ENCODE data around the gene SLC38A3.
"Not testable (repeated sequence)": the region's sequence is repeated elsewhere in the genome, so short reads cannot be mapped to it uniquely, and the experiment has no call there.

The SLC38A3 gene

DNA sequence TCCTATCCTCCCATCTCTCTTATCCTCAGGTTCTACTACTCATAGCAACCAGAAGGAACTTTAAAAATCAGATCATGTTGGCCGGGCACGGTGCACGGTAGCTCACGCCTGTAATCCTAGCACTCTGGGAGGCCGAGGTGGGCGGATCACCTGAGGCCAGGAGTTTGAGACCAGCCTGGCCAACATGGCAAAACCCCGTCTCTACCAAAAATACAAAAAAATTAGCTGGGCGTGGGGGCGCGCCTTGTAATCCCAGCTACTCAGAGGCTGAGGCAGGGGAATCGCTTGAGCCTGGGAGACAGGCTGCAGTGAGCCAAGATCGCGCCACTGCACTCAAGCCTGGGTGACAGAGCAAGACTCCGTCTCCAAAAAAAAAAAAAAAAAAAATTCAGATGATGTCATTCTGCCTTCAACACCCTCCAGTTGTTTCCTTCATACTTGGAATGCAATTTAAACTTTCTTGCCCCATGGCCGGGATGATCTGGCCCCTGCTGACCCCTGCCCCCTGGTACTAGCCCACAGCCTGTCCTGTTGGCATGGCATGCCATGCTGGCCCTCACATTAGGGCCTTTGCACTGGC lies 23.2 kb downstream of the SLC38A3 start:
- DNase-seq; intact Hi-C loops (cut with DNase I): not testable (repeated sequence)

DNA sequence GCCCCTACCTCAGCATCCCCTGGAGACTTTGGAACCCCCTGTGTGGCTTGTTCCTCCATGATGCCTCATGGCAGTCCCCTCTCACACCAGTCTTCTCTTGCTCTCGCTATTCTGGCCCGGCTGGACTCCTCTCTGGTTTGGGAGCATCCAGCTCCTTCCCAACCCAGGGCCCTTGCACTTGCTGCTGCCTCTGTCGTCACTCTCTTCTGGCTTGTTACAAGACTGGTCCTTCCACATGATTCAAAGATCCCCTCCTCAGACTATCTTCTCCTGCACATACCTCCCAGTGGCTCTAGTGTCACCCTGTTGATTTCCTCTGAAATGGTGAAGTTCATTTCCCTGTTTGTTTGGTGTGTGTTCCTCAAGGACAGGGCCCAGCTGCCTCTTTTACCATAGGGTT lies 24.4 kb downstream of the SLC38A3 start:
- intact Hi-C loops (cut with DNase I), result no loop called here
- no peak for DNase-seq

DNA sequence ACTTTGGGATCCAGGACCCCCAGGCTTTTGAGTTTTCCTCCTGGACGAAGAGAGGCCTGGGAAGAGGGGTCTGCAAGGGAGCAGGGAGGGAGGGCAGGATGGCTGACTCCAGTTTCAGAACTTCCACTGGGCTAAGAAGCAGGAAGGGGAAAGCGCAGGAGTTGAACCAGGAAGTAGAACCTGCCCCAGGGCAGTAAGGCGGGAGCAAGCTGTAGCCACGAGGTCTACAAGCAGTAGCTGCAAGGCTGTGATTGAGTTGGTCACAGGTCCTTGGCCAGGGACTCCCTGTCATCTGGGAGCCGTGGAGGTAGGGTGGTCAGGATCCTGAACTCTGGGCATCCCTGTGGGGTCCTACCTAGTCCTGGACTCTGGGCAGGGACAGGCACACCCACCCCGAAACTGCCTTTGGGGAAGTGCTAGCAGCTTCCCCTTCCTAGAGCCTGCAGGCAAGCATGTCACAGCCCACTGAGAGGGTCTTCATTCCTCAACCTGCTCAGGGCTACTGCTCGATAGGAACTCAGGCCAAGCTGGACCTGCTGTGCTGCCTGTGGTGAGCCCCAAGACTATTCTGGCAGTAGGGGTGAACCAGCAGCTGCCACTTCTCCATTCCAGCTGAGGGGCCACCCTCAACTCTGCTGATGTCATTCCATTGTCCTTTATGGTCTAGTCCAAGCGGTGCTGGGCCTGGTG lies 25.2 kb downstream of the SLC38A3 start:
- intact Hi-C loops (cut with DNase I), result no loop called here
- DNase-seq, result no peak

DNA sequence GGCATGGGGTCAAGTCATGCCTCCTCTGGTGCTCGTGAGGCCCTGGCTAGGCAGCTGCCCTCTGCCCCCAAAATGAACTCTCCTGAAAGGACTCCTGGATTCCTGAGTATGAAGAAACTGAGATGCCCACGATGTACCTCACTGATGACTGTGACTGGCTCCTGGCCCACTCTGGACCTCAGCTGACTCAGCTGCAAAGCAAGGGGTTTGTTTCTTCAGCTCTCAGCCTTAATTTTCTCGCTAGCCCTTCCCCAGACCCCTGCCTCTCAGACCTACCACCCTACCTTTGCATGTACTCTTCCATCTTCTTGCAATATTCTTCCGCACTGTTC lies 25.7 kb downstream of the SLC38A3 start:
- intact Hi-C loops (cut with DNase I), result no loop called here
- DNase-seq, result no peak

DNA sequence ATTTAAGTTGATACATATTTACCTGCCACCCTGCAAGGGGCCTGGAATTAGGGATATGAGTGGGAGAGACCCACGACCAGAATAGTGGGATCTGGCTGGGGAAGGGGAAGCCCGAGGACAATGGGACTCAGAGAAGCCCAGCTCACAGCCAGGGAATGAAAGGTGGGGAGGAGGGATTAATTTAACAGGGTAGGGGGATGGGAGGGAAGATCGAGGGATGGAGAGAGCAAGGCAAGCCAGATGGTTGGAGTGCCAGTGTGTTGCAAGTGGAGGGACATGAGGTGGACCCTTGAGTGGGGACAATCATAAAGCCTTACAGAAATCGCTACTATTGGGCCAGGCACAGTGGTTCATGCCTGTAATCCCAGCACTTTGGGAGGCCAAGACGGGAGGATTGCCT lies 26.5 kb downstream of the SLC38A3 start:
- intact Hi-C loops (cut with DNase I), result no loop called here
- no peak for DNase-seq

DNA sequence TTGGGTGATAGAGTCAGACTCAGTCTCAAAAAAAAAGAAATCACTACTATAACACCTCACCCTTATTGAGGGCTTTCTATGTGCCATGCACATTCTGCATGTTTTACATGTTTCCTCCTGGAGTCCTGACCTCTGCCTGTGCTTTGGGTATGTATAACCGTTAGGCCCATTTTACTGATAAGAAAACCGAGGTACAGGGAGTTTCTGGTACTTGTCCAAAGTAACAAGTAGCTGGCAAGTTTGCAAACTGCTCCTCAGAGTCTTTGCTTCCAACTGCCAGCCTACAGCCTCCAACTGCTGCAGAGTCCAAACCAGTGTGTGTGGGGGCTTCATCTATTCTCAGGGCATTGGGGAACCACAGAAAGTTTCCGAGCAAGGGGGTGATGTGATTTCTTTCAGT lies 27.2 kb downstream of the SLC38A3 start:
- DNase-seq, result no peak
- intact Hi-C loops (cut with DNase I), result no loop called here

DNA sequence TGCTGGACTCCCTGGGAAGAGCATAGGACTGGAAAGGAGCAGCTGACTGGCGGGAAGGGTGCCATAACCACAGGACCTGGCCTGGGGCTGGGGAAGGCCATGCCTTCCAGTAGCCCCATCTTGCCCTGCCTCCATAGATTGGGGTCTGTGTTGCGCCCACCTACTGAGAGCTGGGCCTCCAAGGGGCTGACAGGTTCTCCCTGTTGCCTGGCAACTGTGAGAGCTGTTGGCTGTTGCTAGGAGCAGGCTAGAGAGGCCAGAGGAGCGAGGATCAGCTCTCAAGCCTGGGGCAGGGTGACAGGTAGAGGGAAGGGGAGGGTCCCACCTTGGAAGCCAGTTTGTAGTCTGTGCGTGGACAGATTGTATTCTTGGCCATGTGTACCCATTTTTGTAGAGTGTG lies 28.1 kb downstream of the SLC38A3 start:
- intact Hi-C loops (cut with DNase I), result no loop called here
- DNase-seq, result no peak

DNA sequence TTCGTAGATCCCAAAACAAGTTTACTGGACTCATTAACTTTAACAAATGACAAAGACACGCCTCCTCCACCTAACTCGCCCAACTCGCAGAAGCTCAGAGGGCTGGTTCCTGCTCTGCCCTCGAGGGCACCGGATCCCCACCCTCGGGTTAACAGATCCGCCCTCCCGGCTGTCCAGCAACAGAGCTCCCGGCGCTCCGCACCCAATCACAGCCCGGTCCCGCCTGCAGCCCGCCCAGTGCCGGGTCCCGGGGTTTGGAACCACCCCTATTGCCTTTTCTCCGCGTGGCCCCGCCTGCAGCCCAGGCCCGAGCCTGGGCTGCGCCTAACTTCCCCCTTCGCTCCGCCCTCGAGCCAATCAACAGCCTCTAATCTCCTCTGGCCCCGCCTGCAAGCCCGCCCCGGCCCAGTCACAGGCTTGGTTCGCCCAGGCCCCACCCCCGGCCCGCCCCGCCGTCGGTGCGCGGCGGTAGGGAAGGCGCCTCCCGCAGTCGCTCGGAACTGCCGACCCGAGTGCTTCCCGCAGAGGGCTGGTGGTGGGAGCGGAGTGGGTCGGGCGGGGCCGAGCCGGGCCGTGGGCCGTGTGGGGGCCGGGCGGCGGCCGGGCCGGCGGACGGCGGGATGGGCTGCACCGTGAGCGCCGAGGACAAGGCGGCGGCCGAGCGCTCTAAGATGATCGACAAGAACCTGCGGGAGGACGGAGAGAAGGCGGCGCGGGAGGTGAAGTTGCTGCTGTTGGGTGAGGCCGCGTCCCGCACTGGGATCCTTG lies 30.8 kb downstream of the SLC38A3 start, which contains the start of gene GNAI2:
GNAI2 (plus strand) TSS at position 489 of the 768 bp plus-strand sequence; CDS start at position 621, 132 bp downstream.
- intact Hi-C loops (cut with DNase I), result no loop called here
- peak; percentile 96 to 100 (median 99) for DNase-seq

DNA sequence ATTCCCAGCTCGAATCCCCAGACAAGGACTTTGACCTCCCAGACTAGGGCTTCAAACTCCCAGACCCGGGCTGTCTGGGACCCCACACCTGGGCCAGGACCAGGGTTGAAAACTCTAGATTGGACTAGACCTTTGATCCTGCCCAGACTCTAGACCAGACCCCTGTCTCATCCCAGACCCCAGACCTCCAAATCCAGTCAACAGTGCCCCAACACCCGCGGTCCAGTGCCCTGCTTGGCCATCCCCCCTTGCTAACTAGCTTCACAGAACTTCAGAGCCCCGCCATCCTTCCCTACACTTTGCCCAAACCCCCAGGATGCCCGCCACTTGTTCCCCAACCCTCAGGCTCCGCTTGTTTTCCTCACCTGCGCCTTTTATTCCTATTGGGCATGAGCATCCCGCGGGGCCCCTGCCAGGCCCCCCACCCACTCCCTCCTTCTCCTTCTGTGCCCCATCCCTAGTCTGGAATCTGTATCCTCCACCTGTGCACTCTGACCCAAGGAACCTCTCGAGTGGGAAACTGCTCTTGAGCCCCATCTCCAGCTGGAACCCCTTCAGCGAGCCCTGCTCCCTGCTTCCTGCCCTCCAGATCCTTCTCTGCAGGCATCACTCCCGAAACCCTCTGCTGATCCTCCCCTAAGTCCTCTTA lies 31.5 kb downstream of the SLC38A3 start:
- intact Hi-C loops (cut with DNase I), result no loop called here
- no peak for DNase-seq

DNA sequence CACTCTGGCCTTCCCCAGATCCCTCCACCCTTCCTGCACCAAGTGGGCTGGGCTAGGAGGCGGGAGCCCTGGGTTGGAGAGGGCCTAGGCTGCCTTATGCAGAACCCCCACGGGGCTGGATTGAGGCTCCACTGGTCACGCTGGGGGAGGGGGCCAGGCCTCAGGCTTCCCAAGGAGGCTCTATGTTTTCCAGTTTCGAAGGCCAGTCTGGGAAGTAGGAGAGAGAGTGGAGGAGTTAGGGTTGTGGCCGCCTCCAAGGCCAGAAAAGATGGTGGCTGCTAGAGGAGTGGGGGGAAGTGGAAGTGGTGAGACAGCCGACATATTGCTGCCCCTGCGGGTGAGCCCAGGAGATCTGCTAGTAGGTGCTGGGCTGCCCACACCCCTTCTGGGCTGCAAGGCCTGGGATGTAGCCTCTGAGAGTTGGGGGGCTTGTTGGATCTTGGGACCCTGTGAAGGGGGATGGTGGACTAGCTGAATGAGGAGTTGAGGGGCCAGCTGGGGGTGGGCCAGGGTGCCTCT lies 32.1 kb downstream of the SLC38A3 start:
- intact Hi-C loops (cut with DNase I), result no loop called here
- DNase-seq, result peak in 1 of 10 donors; percentile 85

DNA sequence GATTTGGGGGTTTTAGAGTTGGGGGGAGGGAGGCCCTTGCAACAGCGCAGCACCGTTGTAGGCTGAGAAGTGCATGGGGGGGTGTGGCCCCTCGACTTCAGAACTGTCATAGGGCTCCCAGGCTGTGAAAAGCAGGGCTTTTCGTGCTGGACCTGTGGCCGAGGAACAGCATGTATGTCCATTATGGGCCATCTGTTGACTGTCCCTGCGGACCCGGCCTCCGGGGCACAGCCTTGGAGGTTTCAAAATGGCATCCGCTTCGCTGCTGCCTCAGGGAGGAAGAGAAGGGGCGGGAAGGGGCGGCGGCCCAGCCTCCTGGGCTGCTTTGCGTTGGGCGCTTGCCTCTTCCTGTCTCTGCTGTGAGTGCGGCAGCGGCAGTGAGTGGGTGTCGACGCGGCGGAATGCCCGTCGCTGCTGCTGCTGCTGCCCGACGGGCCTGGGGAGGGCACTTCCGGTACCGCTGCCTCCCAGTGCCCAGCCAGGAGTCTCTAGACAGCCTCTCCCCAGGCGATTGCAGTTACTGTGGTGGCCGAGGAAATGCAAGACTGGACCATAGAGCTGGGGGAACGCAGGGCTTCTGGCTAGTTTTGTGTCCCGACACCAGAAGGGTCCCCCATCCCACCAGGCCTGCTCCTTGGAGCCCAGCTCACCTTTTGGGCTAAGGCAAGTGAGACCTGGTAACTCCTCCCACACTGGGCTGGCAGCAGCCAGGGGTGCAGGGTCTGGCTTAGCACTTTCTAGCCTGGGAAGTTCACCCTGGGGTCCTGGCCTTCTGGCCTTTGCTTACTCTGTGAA lies 32.9 kb downstream of the SLC38A3 start:
- peak in 9 of 10 donors; percentile 62 to 96 (median 71) for DNase-seq
- intact Hi-C loops (cut with DNase I), result no loop called here

DNA sequence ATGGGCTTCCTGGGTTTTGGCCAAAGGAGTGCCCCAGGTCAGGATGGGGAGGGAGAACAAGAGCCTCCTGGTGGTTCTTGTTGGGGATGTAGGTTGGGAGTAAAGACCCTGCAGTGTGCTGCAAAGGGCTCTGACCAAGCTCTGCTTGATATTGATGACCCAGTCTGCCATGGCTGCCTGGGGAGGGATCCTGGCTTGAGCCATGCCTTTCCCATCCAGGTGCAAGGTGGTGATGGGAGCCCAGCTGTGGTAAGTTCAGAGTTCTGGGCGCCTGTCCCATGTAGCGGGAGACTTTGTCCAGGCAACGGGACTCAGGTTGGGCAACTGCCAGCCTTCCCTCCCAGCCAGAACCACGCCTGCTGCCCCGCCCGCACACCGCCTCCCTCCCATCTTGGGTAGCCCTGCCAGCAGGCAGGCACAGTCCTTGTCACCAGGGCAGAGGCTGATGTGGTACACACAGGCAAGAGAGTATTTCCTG lies 33.5 kb downstream of the SLC38A3 start:
- DNase-seq, result peak; percentile 53 to 96 (median 78)
- intact Hi-C loops (cut with DNase I), result no loop called here

DNA sequence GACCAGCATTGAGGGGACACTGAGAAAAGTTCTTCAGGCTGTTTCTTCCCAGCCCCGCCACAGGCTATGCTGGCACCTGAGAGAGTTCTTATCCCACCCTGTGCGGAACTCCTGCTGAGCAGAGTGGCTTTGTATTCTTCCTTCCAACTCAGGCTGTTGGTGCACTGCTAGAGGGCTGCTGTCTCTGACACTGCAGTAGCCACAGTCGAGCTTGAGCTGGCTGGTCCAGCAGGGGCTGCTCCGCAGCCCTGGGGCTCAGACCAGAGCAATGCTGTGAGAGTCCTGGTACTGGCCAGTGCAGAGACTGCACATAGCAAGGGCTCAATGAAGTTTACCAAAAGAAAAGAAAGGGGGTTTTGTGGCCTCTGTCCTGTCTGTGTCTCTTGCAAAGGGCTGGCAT lies 34.6 kb downstream of the SLC38A3 start:
- intact Hi-C loops (cut with DNase I), result no loop called here
- no peak for DNase-seq

DNA sequence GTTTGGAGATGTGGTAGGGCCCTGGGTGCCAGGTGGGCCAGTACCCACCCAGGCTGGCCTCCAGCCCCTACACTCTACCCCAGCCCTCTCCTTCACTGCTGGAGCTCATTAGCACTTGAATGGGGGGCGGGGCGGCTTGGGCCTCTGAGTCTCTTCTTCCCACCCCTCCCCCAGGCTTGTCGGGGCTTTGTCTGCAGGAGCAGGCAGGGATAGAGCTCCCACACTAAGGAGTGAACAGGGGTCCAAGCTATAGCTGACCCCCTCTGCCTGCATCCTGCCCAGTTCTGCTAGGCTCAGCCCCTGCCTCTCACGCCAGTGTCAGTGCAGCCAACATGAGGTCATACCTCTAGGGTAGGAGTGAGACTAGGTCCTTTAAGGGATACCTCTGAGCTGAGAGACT lies 36.1 kb downstream of the SLC38A3 start:
- intact Hi-C loops (cut with DNase I), result no loop called here
- no peak for DNase-seq

DNA sequence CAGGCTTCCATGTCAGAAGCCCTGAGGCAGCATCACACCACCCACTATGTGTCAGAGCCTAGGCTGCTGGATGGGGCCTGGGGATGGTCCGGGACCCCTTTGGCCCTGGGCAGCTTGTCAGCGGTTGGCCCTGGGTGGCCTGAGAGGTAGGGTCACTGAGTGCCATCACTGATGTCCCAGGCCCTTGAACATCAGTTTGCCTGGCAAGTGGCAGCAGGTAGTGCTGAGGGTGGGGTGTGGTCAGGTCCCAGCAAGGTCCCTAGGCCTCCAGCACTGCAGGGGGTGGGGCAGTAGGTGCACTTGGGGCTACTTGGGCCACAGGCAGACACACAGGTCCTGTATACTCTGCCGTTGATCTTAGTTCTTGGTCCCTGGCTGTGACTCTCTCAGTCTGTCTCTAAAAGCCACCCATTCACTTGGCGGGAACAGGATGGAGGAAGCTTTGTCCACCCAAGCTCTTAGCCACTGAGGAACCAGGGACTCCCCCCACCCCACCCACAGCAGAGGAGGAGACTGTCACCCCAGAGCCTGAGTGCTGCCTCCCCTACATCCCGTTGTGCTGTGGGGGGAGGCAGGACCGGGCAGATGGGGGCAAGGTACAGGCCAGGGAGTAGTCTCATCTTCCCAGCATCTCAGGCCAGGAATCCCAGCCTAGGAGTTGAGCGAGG lies 36.8 kb downstream of the SLC38A3 start:
- intact Hi-C loops (cut with DNase I), result no loop called here

DNA sequence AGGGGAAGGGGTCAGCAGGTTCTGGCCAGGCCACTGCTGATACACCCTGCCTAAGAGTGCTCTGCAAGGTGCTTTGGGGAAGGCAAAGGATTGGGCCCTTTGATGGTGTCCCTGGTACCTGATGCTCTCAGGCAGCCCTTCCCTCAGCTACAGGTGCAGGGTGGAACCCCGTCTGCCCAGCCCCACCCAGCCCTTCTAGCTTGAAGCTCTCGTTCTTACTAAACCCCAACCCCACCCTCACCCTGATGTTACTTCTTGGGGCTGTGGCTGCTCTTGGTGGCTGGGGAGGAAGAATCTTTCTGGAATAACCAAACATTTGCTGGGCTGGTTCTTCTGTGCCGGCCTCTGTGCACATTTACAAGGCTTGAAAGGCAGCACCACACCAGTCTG lies 37.3 kb downstream of the SLC38A3 start:
- intact Hi-C loops (cut with DNase I), result no loop called here
- no peak for DNase-seq

More for the DNA sequence above, 36.8 kb downstream of the SLC38A3 start:
- no peak for DNase-seq

DNA sequence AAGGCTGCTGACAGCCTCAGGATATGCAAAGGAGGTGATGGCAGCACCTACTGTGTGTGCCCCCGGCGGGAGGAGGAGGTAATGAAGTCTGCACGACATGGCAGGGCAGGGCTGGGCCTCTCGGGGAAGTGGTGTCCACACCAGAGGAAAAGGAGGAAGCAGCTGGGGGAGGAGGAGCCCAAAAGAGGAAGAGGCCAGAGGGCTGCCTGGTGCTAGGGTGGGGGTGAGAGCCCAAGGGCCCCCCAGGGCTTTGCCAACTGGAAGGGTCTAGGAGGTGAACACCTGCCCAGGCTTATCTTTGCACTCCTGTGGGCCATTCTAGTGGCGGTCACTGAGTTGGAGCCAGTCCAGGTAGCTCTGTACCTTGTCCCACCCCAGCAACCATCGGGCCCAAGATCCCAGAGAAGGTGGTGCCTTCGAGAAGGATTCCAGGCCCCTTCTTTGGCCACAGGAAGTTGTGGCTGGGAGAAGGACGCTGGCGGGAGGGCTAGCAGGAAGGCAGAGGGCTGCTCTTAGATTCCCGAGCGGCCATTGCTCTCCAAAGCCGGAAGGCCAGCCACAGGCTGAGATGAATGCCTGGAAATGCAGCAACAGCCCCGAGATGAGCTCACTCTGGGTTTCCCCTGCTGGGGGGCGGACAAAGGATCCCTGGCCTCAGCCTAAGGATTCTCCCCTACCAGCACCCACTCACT lies 37.9 kb downstream of the SLC38A3 start:
- DNase-seq, result peak in 1 of 10 donors; percentile 42
- intact Hi-C loops (cut with DNase I), result no loop called here

DNA sequence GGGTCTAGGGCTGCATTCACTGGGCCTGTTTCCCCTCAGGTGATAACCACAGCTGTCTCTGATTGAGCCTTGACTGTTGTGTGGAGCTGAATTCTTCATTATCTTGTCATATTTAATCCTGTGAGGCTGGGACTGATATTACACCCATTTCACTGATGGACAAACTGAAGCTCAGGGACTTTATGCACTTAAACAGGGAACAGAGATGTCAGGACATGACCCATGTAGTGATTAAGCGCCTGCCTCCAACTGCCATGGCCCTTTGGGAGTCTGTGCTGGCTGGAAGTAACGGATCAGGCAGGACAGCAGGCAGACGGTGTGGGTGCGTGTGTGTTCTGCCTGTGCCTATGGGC lies 38.4 kb downstream of the SLC38A3 start:
- no peak for DNase-seq
- intact Hi-C loops (cut with DNase I), result no loop called here

DNA sequence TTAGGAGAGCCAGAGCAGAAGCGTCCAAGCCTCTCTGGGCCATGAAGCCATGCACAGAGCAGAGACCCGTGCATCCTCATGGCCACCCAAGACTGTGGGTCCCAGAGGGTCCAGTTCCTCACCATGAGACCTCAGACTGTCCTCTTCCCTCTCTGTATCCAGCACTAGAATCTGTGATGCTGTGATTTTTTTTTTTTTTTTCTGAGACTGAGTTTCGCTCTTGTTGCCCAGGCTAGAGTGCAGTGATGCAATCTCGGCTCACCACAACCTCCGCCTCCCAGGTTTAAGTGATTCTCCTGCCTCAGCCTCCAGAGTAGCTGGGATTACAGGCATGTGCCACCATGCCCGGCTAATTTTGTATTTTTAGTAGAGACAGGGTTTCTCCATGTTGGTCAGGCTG lies 39.7 kb downstream of the SLC38A3 start:
- intact Hi-C loops (cut with DNase I); DNase-seq: not testable (repeated sequence)
